C4-2B (cell line): ENCODE data around the gene KAZN.

ENCODE experiments used
- H3K27ac ChIP-seq: fragments of 450-650 bp; 2 replicates; pipeline ENCODE4 v1.5.1; 2017
- ZFX ChIP-seq: fragments of 450-650 bp; IDR thresholded peaks from 2 replicates; pipeline ENCODE4 v1.6.1; 2017
- TF ChIP-seq, protein P1 (sequence below): fragments of 450-650 bp; conservative IDR thresholded peaks from 2 replicates; pipeline ENCODE4 v1.5.1; 2017; ENCODE audit warnings: mild to moderate bottlenecking

Gene KAZN

DNA sequence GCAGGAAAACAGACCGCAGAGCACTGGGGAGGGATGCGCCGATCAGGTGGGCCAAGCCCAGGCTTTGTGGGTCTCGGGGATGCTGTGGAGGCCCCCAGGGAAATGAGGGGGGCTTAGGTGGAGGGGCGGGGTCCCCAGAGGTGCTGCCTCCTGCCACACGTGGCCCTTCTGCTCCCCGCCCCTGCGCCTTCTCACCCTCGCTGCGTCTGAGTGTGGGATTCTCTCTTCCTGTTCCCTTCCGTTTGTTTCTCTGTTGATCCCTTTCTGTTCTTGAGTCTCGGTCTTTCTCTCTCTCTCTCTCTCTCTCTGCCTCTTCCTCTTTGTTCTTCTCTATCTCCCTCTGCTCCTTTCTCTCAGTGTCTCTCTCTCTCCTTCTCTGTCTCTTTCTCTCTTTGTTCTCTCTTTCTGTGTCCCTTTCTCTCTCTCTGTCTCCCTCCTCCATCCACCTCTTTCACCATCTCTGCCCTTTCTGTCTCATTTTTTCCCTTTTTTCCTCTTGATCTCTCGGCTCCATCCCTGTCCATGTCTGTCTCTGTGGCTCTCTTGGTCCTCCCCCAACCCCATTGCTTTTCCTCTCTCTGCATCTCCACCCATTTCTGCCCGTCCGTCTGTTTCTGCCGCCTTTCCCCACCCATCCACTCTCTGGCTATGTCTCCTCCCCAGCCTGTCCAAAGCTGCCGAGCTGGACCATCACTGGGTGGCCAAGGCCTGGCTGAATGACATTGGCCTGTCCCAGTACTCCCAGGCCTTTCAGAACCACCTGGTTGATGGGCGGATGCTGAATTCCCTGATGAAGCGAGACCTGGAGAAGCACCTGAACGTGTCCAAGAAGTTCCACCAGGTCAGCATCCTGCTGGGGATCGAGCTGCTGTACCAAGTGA, 502.6 kb downstream of the KAZN start:
- TF ChIP-seq, protein P1, sequence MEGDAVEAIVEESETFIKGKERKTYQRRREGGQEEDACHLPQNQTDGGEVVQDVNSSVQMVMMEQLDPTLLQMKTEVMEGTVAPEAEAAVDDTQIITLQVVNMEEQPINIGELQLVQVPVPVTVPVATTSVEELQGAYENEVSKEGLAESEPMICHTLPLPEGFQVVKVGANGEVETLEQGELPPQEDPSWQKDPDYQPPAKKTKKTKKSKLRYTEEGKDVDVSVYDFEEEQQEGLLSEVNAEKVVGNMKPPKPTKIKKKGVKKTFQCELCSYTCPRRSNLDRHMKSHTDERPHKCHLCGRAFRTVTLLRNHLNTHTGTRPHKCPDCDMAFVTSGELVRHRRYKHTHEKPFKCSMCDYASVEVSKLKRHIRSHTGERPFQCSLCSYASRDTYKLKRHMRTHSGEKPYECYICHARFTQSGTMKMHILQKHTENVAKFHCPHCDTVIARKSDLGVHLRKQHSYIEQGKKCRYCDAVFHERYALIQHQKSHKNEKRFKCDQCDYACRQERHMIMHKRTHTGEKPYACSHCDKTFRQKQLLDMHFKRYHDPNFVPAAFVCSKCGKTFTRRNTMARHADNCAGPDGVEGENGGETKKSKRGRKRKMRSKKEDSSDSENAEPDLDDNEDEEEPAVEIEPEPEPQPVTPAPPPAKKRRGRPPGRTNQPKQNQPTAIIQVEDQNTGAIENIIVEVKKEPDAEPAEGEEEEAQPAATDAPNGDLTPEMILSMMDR: no peak
- no peak for TF ChIP-seq ZFX
- no peak overlapping the region for H3K27ac ChIP-seq

DNA sequence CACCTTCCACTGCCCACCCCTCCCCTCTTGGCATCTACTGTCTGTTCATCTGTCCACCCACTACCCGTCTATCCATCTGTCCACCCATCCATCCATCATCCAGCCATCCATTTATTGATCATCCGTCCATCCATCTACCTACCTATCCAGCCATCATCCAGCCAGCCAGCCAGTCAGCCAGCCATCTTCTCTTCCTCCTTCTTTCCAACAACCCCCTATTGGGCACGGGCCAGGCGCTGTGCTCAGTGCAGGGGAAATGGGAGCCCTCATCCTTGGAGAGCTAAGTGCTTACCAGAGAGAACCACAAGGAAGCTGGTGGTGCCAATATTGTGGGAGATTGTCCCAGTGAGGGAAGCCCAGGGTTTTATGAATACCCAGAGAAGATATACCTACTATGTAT, 503.3 kb downstream of the KAZN start:
- no peak overlapping the region for H3K27ac ChIP-seq
- TF ChIP-seq ZFX: no peak
- TF ChIP-seq, protein P1: no peak

DNA sequence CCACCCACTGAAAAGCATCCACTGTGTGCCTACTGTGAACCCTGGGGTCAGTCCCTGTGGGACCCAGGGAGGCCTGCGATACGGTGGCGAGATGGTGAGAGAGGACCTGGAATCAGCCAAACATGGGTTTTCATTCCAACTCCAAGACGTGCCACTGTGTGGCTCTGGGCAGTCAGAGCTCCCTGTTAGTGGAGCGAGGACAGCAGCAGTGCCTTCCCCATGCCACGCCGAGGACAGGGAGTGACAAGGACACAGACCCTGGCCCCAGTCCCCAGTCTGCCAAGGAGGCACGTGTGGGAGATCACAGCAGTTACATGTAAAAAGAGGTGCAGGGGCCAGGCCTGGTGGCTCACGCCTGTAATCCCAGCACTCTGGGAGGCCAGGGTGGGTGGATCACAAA, 504.2 kb downstream of the KAZN start:
- TF ChIP-seq ZFX: no peak
- H3K27ac ChIP-seq: no peak overlapping the region

- no peak overlapping the region for H3K27ac ChIP-seq
- TF ChIP-seq, protein P1: no peak
- TF ChIP-seq ZFX: no peak
Measured at GRCh38 chr1:15103211-15103610, 504.7 kb downstream of the KAZN start.

GRCh38 chr1:15103906-15104305, 505.4 kb downstream of the KAZN start:
- H3K27ac ChIP-seq: no peak overlapping the region
- no peak for TF ChIP-seq ZFX
- TF ChIP-seq, protein P1: no peak

- H3K27ac ChIP-seq: no peak overlapping the region
- no peak for TF ChIP-seq ZFX
- TF ChIP-seq, protein P1: no peak
Measured at GRCh38 chr1:15104768-15105167, 506.3 kb downstream of the KAZN start.

DNA sequence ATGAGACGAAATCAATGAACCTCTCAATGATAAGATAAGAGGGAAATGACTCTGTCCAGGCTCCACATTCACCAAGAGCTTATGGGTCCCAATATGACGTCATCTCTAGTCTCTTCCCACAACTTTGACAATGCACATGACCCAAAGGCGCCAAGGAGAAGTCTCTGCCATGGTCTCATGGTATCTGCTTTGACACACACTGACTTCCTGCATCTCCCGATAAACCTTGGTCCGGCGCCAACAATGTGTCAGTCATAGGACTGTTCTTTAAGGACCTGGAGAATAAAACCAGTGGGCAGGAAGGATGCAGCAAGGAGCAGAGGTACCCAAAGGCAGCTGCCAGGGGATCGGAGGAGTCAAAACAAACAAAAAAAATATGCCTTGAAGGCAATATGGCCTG, 508.1 kb downstream of the KAZN start:
- H3K27ac ChIP-seq: no peak overlapping the region
- TF ChIP-seq, protein P1: no peak
- no peak for TF ChIP-seq ZFX
